Umbilical cord (tissue), 2 donors: ENCODE measurements around the gene SAFB2. TPM values are rescaled to one million over a fixed set of nuclear protein-coding genes. Genes with fewer than 3 reads are reported as not detected.

ENCODE experiments used
- DNase-seq: peaks from one replicate; pipeline ENCODE4 v3.0.0-alpha.2; 2015; ENCODE audit warnings: low spot score
- total RNA-seq: library from RNA; depleted of rRNA; stranded (reverse); fragments of >200 nt; gene quantifications from one replicate; pipeline ENCODE4 v1.2.3, GENCODE V29; 2014; ENCODE audit warnings: low replicate concordance; ENCODE audit not compliant: insufficient read depth

Gene SAFB2
- total RNA-seq, 1 donor from 2014 or later, result 34.7 TPM

- DNase-seq, result no peak
These were observed 79.9 kb downstream of the SAFB2 start for GRCh38 chr19:5542665-5543064.

DNA sequence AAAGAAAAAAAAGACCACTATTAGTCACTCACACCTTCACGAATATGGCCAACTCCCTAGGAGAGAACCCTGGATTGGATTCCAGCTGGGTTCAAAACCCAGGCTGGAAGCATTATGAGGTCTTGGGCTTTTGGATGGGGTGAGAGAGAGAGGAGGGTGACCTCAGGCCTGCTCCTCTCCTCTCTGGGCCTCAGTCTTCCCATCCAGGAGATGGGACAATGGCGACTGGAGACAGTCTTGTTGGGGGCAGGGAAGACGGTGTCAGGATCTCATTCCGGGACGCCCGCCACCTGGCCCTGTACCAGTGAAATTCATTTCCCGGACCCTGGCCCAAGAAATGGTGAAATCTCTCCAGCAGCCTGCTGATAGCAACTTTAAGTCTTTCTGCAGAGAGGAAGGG, 81.1 kb downstream of the SAFB2 start:
- no peak for DNase-seq

- no peak for DNase-seq
These were observed 82.4 kb downstream of the SAFB2 start for GRCh38 chr19:5540208-5540607.

- no peak for DNase-seq
These were observed 84.7 kb downstream of the SAFB2 start for GRCh38 chr19:5537870-5538269.

Other genes starting within 250 kb of the SAFB2 start
- gene ZNRF4, start 167.4 kb downstream of the SAFB2 start, total RNA-seq, result not detected
- 4.8 TPM for gene TINCR, start 54.8 kb downstream of the SAFB2 start, total RNA-seq
- 43.1 TPM for gene SAFB, start 307 bp upstream of the SAFB2 start, total RNA-seq
- gene MICOS13, start 57.7 kb upstream of the SAFB2 start, total RNA-seq, result 18.8 TPM
- 14.9 TPM for gene HSD11B1L, start 58.3 kb upstream of the SAFB2 start, total RNA-seq
- 530 TPM for gene RPL36, start 67.5 kb upstream of the SAFB2 start, total RNA-seq
- 32.5 TPM for gene LONP1, start 97.4 kb upstream of the SAFB2 start, total RNA-seq
- gene CATSPERD, start 97.9 kb upstream of the SAFB2 start, total RNA-seq, result not detected
- 3.4 TPM for gene PRR22, start 162.0 kb upstream of the SAFB2 start, total RNA-seq
- gene DUS3L, start 168.4 kb upstream of the SAFB2 start, total RNA-seq, result 164 TPM
- 0.72 TPM for gene NRTN, start 182.3 kb upstream of the SAFB2 start, total RNA-seq
- gene FUT6, start 216.9 kb upstream of the SAFB2 start, total RNA-seq, result 1.7 TPM
- gene FUT3, start 228.7 kb upstream of the SAFB2 start, total RNA-seq, result 4.8 TPM
- gene FUT5, start 247.8 kb upstream of the SAFB2 start, total RNA-seq, result not detected